ENCODE data around the gene CNIH3. TPM values are rescaled to one million over a fixed set of nuclear protein-coding genes. Genes with fewer than 3 reads are reported as not detected.

CNIH3 gene
- total RNA-seq, 1 experiment from 2014 or later = 4.2 TPM

DNA sequence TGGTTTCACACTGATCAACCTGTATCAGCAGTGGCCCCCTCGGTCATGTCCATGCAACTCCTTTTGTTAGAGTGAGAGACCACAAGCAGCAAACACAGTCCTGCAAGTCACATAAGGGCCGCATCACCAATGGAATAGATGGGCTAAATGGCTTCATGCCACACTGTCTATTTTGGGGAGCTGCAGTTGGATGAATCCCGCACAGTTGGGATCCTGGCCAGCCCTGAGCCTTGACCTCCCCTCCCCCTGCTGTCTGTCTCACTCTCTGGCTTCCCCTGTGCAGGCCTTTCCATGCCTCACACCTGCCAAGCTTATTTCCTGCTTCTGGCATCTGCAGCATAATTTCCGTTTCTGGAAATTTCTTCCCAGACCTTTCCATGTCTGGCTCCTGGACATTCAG, 57.0 kb downstream of the CNIH3 start:
- peaks cover 2% of the 10 kb centered on the region; the same call in 1 of the 2 replicates for H3K27me3 Mint-ChIP-seq (ENCODE audit: low read depth)

More for the DNA sequence above, 57.0 kb downstream of the CNIH3 start:
- Histone ChIP-seq H3K9ac (ENCODE audit: extremely low read depth, insufficient read length, low read length) (no peak overlapping the region), H4K20me1 (ENCODE audit: control insufficient read depth, insufficient read depth, insufficient read length) (no peaks in the 10 kb centered on the region), H4K8ac (replicated peaks; ENCODE audit: insufficient read length, low read depth, low read length) (no peak overlapping the region), H3K27me3 (ENCODE audit: insufficient read depth, low read length) (no peaks in the 10 kb centered on the region), H3K56ac (ENCODE audit: insufficient read length, low read depth, low read length) (no peak overlapping the region), H2BK120ac (ENCODE audit: low read depth, low read length, poor library complexity, severe bottlenecking) (no peak overlapping the region), H3K4ac (ENCODE audit: low read depth, low read length) (no peak overlapping the region), H3K23me2 (ENCODE audit: insufficient read length, low read depth, low read length, poor library complexity, severe bottlenecking) (no peaks in the 10 kb centered on the region), H3K79me1 (ENCODE audit: insufficient read depth, low read depth, low read length, poor library complexity, severe bottlenecking) (no peaks in the 10 kb centered on the region), H3K9me3 (ENCODE audit: control insufficient read depth, low read depth, low read length) (no peaks in the 10 kb centered on the region), H3K14ac (ENCODE audit: insufficient read depth, low read length) (no peak overlapping the region), H3K79me2 (ENCODE audit: insufficient read depth, low read length) (no peaks in the 10 kb centered on the region), H3K18ac (ENCODE audit: insufficient read length, low read depth, low read length) (no peak overlapping the region), H4K5ac (ENCODE audit: insufficient read length, low read depth, low read length) (no peak overlapping the region), H2BK20ac (ENCODE audit: low read depth, low read length, poor library complexity, severe bottlenecking) (no peak overlapping the region), H3K27ac (ENCODE audit: insufficient read length, low read depth, low read length) (no peak overlapping the region), H2BK5ac (ENCODE audit: insufficient read length, low read length) (no peak overlapping the region), H2BK15ac (ENCODE audit: low read depth, low read length) (no peak overlapping the region), H3T11ph (ENCODE audit: low read length) (no peak overlapping the region), H3K4me1 (ENCODE audit: insufficient read depth, low read length) (peaks cover 6% of the 10 kb centered on the region; the same call in 1 of the 2 replicates), H2AFZ (ENCODE audit: low read length) (no peak overlapping the region), H4K91ac (ENCODE audit: insufficient read length, low read depth, low read length) (no peak overlapping the region), H2AK5ac (ENCODE audit: insufficient read length, low read length) (no peak overlapping the region), H3K23ac (ENCODE audit: insufficient read length, low read depth, low read length) (no peak overlapping the region), H3K4me2 (ENCODE audit: insufficient read depth, insufficient read length, low read length) (no peak overlapping the region), H2BK12ac (ENCODE audit: insufficient read length, low read depth, low read length) (no peak overlapping the region)
- WGBS (ENCODE audit: extremely low coverage, insufficient read length, low lambda C conversion rate) = no CpG with 5 or more reads among the region's 4 CpGs
- Mint-ChIP-seq H3K27ac (no peak overlapping the region), H3K9me3 (peaks cover 0 to 3% of the 10 kb centered on the region in 2 experiments; a peak in 1 of 5 replicates), H3K4me1 (peaks cover 8 to 11% of the 10 kb centered on the region in 2 experiments; a peak in 3 of 4 replicates), H3K36me3 (ENCODE audit: insufficient read depth in 1 of 3, low read depth in 3 of 3) (peaks cover 0 to 4% (median 0%) of the 10 kb centered on the region in 3 experiments; a peak in 3 of 7 replicates), H3K4me3 (no peak overlapping the region)
- DNase-seq = no peak
- no peak for TF ChIP-seq CTCF (conservative IDR thresholded peaks at IDR 0.05)
